Measurements from ENCODE around the gene RASGRP1.
"Not testable (repeated sequence)": the region's sequence is repeated elsewhere in the genome, so short reads cannot be mapped to it uniquely, and the experiment has no call there.

RASGRP1 gene

DNA sequence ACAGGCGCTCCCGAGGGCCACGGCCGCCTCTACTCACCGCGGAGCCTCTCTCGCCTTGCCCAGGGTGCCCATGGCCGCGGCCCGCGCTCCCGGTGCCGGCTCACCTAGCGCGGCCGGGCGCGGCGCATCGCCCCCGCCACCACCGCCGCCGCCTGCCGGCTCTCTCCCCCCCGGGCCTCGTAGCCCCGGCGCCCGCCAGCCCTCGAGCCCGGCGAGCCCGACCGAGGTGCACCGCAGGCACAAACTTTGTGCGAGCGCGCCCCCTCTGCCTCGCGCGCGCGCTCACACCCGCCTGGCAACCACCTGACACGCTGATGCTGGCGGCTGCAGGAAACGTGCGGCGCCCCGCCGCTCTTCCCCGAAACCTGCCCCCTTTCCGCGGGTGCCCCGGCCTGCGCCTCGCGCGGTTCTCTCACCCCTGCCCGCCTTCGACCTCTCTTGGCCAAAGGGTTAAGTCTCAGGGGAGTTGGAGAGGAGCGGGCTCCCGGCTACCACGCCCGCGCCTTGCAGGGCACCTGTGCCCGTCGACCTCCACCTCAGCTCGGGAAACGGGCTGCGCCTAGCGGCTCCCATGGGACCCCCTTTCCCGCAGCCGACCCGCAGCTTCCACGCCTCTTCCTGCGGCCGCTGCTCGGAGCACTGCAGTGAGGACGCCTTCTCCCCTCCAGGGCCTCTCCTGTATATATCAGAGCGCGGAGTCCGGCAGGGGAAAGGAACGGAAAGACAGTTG, at the start of gene RASGRP1:
Gene RASGRP1, minus strand, starts transcription at position 258 of the 730 bp plus-strand sequence. Its CDS starts 186 bp downstream, at position 72.
- peak; percentile 94 for DNase-seq

GRCh38 chr15:38613085-38613484, 48.5 kb upstream of the RASGRP1 start:
- no peak for DNase-seq

DNA sequence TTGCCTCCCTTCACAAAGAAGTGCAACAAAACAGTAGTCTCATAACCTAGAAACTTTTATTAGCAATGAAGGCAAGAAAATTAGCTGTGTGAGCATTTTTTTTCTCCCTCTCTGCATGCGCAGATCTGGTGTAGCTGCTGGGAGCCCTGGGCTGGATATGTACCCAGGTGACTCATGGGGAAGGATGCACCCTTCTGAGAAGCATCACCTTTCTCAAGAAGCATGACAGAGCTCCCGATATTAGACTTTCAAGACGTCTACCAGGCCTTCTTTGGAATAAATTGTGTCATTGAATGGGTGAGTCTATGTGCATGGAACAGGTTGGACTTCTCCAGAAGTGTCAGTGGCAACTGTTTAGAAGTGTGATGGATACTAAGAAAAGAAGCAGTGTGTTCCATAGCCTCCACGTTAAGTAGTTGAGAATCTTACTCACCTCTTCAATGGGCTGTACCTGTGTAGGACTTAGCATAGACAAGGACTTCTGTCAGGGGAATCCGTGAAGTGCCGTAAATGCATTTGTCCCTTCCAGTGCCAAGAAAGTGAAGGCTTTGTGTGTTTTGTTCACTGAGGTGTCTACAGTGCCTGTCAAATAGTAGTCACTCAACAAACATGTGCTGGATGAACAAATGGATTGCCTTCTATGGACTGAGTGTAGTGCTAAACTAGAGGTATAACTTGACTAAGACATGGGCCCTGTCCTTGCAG, 47.7 kb upstream of the RASGRP1 start:
- peak; percentile 77 for DNase-seq

GRCh38 chr15:38611228-38611627, 46.6 kb upstream of the RASGRP1 start:
- DNase-seq, result peak; percentile 70

GRCh38 chr15:38610748-38611147, 46.1 kb upstream of the RASGRP1 start:
- DNase-seq, result peak; percentile 70

GRCh38 chr15:38609097-38609738, 44.6 kb upstream of the RASGRP1 start:
- no peak for DNase-seq

- DNase-seq, result no peak
Observed at GRCh38 chr15:38608682-38609081, 44.1 kb upstream of the RASGRP1 start.

DNA sequence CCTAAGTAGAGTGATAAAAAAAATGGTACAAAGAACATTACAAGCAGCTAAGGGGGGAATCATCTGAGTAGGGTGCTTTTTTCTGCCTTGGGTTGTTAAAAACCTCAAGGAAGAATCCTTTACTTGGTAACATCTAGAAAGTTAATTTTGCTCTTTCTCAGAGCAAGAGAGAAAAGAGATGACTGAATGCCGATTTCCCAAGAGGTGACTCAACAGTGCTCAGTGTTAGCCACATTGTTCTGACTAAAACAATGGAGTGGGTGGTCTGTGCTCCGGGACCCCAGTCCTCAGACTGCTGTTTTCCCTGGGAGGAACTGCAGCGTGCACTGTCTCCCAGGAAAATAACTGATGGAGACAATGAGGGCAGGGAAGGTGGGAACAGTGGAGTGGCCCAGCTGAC, 41.1 kb upstream of the RASGRP1 start:
- no peak for DNase-seq

- no peak for DNase-seq
Observed at GRCh38 chr15:38603672-38604071, 39.1 kb upstream of the RASGRP1 start.

DNA sequence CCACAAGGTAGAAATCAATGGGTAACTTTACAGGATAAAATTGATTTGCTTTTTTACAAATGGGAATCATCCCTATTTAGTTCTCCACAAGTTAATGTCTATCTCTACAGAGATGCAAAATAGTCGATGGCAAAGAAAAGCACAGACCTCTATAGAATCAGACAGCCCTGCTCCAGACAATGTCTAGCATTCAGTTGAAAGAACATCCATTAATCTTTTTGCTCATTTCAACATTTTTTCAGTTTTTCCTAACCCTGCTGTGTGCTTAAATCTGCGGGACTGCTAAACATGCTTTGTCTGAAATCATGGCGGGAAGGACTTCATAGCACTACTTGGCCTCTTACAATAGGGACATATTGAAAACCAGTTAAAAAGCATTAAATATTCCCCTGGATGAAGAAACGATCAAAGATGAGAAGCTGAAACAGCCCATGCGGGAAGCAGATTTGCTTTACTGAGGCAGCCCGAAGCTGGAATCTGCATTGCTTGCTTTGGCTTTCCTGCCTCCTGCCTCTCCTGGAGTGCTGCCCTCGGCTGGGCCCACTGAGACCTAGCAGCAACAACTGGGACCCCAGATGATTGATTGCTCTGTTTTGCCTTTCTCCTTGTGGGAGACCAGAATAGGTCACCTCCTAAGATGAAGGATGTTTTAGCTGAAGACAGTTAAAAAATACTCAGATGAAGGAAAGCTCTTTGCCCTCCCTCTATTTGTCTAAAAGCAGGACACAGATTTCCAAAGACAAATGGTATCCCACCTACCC, 38.5 kb upstream of the RASGRP1 start:
- no peak for DNase-seq

GRCh38 chr15:38600236-38600635, 35.6 kb upstream of the RASGRP1 start:
- no peak for DNase-seq

GRCh38 chr15:38598749-38599148, 34.1 kb upstream of the RASGRP1 start:
- no peak for DNase-seq

- DNase-seq, result no peak
Observed at GRCh38 chr15:38597219-38597800, 32.7 kb upstream of the RASGRP1 start.

GRCh38 chr15:38593524-38593923, 28.9 kb upstream of the RASGRP1 start:
- no peak for DNase-seq

- no peak for DNase-seq
Observed at GRCh38 chr15:38589502-38589901, 24.9 kb upstream of the RASGRP1 start.

- DNase-seq, result no peak
Observed at GRCh38 chr15:38588672-38589071, 24.1 kb upstream of the RASGRP1 start.

- DNase-seq, result no peak
Observed at GRCh38 chr15:38587214-38587613, 22.6 kb upstream of the RASGRP1 start.

- DNase-seq, result not testable (repeated sequence)
Observed at GRCh38 chr15:38586005-38586404, 21.4 kb upstream of the RASGRP1 start.

- no peak for DNase-seq
Observed at GRCh38 chr15:38578626-38579025, 14.0 kb upstream of the RASGRP1 start.

- DNase-seq, result no peak
Observed at GRCh38 chr15:38577424-38577987, 12.9 kb upstream of the RASGRP1 start.

GRCh38 chr15:38576837-38577236, 12.2 kb upstream of the RASGRP1 start:
- DNase-seq, result no peak

- no peak for DNase-seq
Observed at GRCh38 chr15:38576261-38576660, 11.6 kb upstream of the RASGRP1 start.

All from activated effector memory CD4-positive, alpha-beta T cell treated with anti-CD3 and anti-CD28 coated beads, Interleukin-2, amount 50 U/mL, for 16 hours (primary cell).